Smooth muscle cell of the umbilical artery (primary cell): Measurements from ENCODE around the gene HECW1. TPM values are rescaled to one million over a fixed set of nuclear protein-coding genes. Genes with fewer than 3 reads are reported as not detected.

Experiments
- total RNA-seq: library from RNA; depleted of rRNA; stranded (reverse); fragments of >200 nt; gene quantifications from 2 replicates; pipeline ENCODE4 v1.2.3, GENCODE V29; 2014

Gene HECW1
- not detected in 2 replicates for total RNA-seq

DNA sequence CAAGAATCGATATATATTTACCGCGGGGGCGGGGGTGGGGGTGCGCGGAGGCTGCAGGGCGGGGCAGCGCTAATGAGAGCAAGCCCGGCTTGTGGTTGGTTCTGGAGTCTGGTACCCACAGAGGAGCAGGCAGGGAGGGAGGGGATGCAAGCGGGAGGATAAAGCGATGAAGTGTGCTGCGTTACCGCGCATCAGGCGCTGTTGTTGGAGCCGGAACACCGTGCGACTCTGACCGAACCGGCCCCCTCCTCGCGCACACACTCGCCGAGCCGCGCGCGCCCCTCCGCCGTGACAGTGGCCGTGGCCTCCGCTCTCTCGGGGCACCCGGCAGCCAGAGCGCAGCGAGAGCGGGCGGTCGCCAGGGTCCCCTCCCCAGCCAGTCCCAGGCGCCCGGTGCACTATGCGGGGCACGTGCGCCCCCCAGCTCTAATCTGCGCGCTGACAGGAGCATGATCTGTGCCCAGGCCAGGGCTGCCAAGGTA, at the start of gene HECW1:
HECW1 (plus strand) TSS at position 189 of the 482 bp plus-strand sequence. CDS start 131,259 bp downstream, outside the sequence.

DNA sequence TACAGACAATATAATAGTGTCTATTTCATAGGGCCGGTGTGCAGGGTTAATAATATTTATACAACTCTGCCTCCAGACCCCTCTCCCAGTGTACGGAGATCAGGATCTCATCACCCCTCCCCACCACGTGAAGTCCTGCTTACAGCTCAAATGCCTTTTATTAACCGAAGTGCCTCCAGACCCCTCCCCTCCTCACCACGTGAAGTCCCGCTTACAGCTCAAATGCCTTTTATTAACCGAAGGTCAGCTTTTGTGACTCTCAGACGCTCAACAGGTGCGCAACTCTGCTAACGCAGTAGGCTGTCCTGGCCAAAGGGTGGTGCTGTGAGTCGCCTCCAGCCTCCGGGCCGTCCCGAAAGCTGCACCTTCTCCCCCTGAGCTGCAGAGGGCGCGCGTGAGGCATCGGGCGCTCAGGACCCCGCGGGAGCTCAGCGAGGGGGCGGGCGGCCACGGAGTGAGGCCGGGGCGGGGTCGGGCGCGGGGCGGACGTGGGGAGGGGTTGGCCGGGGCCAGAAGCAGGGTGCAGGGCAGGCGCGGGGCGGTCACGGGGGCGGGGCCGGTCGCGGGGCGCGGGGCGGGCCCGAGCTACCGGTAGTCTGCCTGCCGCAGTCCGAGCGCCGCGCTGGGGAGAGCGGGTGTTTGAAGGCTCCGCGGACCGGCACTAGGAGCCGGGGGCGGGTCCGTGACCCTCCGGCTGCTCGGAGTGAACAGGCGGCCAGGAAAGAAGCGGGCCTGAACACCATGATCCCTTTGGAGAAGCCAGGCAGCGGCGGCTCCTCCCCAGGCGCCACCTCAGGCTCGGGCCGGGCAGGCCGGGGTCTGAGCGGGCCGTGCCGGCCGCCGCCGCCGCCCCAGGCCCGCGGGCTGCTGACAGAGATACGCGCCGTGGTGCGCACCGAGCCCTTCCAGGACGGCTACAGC, 470.3 kb downstream of the HECW1 start, which contains the start of gene STK17A:
STK17A (plus strand) TSS at position 606 of the 921 bp plus-strand sequence; CDS start at position 742, 136 bp downstream.

Other genes starting within 250 kb of the HECW1 start
- gene C7orf25, start 200.6 kb upstream of the HECW1 start, total RNA-seq, result 8.0 and 11.9 TPM in 2 replicates
- gene PSMA2, start 180.5 kb upstream of the HECW1 start, total RNA-seq, result 52.0 and 88.5 TPM in 2 replicates
- gene MRPL32, start 180.3 kb upstream of the HECW1 start, total RNA-seq, result 35.8 and 41.9 TPM in 2 replicates